ENCODE results near the gene PPM1E. TPM values are rescaled to one million over a fixed set of nuclear protein-coding genes. Genes with fewer than 3 reads are reported as not detected.

PPM1E gene
- total RNA-seq, 1 experiment from 2014 or later, result 7.1 TPM

GRCh38 chr17:58996968-58997367 lies 241.3 kb downstream of the PPM1E start:
- Histone ChIP-seq H2BK12ac (ENCODE audit: insufficient read length, low read depth, low read length) (no peak overlapping the region), H4K20me1 (ENCODE audit: control insufficient read depth, insufficient read depth, insufficient read length) (no peaks in the 10 kb centered on the region), H3K9ac (ENCODE audit: extremely low read depth, insufficient read length, low read length) (no peak overlapping the region), H2BK15ac (ENCODE audit: low read depth, low read length) (no peak overlapping the region), H3K56ac (ENCODE audit: insufficient read length, low read depth, low read length) (no peak overlapping the region), H3K23me2 (ENCODE audit: insufficient read length, low read depth, low read length, poor library complexity, severe bottlenecking) (no peaks in the 10 kb centered on the region), H3K79me2 (ENCODE audit: insufficient read depth, low read length) (no peaks in the 10 kb centered on the region), H3K4me2 (ENCODE audit: insufficient read depth, insufficient read length, low read length) (no peak overlapping the region), H3K4me1 (ENCODE audit: insufficient read depth, low read length) (peaks cover 3% of the 10 kb centered on the region; the same call in 1 of the 2 replicates), H3K18ac (ENCODE audit: insufficient read length, low read depth, low read length) (no peak overlapping the region), H3T11ph (ENCODE audit: low read length) (no peak overlapping the region), H4K5ac (ENCODE audit: insufficient read length, low read depth, low read length) (no peak overlapping the region), H2AFZ (ENCODE audit: low read length) (no peak overlapping the region), H3K27ac (ENCODE audit: insufficient read length, low read depth, low read length) (no peak overlapping the region), H4K91ac (ENCODE audit: insufficient read length, low read depth, low read length) (no peak overlapping the region), H2AK5ac (ENCODE audit: insufficient read length, low read length) (no peak overlapping the region), H4K8ac (replicated peaks; ENCODE audit: insufficient read length, low read depth, low read length) (no peak overlapping the region), H3K4ac (ENCODE audit: low read depth, low read length) (no peak overlapping the region), H3K9me3 (ENCODE audit: control insufficient read depth, low read depth, low read length) (no peaks in the 10 kb centered on the region), H3K27me3 (ENCODE audit: insufficient read depth, low read length) (no peaks in the 10 kb centered on the region), H2BK20ac (ENCODE audit: low read depth, low read length, poor library complexity, severe bottlenecking) (no peak overlapping the region), H3K79me1 (ENCODE audit: insufficient read depth, low read depth, low read length, poor library complexity, severe bottlenecking) (no peaks in the 10 kb centered on the region), H2BK5ac (ENCODE audit: insufficient read length, low read length) (no peak overlapping the region), H2BK120ac (ENCODE audit: low read depth, low read length, poor library complexity, severe bottlenecking) (no peak overlapping the region), H3K23ac (ENCODE audit: insufficient read length, low read depth, low read length) (no peak overlapping the region), H3K14ac (ENCODE audit: insufficient read depth, low read length) (no peak overlapping the region)
- no peaks in the 10 kb centered on the region for H3K9me3 Mint-ChIP-seq
- peaks cover 23 to 42% (median 35%) of the 10 kb centered on the region in 3 experiments; a peak in 6 of 7 replicates for H3K36me3 Mint-ChIP-seq (ENCODE audit: insufficient read depth in 1 of 3, low read depth in 3 of 3)
- H3K4me1 Mint-ChIP-seq, result peaks cover 10 to 16% of the 10 kb centered on the region in 2 experiments
- no CpG with 5 or more reads among the region's 4 CpGs for WGBS (ENCODE audit: extremely low coverage, insufficient read length, low lambda C conversion rate)
- no peak overlapping the region for H3K27ac Mint-ChIP-seq
- no peaks in the 10 kb centered on the region for H3K27me3 Mint-ChIP-seq (ENCODE audit: low read depth)
- H3K4me3 Mint-ChIP-seq, result no peak overlapping the region
- TF ChIP-seq, protein P1, sequence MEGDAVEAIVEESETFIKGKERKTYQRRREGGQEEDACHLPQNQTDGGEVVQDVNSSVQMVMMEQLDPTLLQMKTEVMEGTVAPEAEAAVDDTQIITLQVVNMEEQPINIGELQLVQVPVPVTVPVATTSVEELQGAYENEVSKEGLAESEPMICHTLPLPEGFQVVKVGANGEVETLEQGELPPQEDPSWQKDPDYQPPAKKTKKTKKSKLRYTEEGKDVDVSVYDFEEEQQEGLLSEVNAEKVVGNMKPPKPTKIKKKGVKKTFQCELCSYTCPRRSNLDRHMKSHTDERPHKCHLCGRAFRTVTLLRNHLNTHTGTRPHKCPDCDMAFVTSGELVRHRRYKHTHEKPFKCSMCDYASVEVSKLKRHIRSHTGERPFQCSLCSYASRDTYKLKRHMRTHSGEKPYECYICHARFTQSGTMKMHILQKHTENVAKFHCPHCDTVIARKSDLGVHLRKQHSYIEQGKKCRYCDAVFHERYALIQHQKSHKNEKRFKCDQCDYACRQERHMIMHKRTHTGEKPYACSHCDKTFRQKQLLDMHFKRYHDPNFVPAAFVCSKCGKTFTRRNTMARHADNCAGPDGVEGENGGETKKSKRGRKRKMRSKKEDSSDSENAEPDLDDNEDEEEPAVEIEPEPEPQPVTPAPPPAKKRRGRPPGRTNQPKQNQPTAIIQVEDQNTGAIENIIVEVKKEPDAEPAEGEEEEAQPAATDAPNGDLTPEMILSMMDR (conservative IDR thresholded peaks at IDR 0.05), result no peak
- no peak for DNase-seq

Data from H9 (cell line).